ENCODE data around the gene ENTPD1.
"Not testable (repeated sequence)": the region's sequence is repeated elsewhere in the genome, so short reads cannot be mapped to it uniquely, and the experiment has no call there.

The ENTPD1 gene

DNA sequence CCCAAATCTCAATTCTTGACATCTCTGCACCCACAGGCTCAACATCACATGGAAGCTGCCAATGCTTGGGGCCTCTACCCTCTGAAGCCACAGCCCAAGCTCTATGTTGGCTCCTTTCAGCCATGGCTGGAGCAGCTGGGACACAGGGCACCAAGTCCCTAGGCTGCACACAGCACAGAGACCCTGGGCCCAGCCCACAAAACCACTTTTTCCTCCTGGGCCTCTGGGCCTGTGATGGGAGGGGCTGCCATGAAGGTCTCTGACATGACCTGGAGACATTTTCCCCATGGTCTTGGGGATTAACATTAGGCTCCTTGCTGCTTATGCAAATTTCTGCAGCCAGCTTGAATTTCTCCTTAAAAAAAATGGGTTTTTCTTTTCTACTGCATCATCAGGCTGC, 118.8 kb downstream of the ENTPD1 start:
- H3K4me3 Mint-ChIP-seq; ATAC-seq; H3K9me3 Mint-ChIP-seq; H3K4me1 Mint-ChIP-seq; DNase-seq (ENCODE audit: low spot score in 2 of 2): not testable (repeated sequence)
- Mint-ChIP-seq H3K27ac (peak overlapping the region; percentile 50), H3K36me3 (peaks cover 35% of the 10 kb centered on the region)

DNA sequence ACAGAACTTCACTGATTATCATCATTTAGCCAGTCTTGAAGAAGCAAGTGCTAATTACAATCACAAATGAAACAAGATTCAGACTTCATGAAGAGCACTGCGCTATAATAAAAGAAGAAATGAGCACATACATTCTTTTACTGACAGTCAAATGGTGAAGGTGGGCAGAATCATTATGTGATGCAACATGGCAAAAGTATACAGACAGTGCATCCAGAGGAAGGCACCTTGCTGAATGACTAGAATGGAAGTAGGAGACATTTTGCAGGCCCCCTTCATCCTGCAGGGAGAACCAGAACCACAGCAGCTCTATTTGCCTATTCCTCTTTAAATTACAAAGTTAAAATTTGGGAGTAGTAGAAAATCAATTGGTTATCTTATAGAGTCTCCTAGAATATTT, 120.8 kb downstream of the ENTPD1 start:
- Mint-ChIP-seq H3K36me3 (peaks cover 28% of the 10 kb centered on the region), H3K4me1 (no peaks in the 10 kb centered on the region), H3K9me3 (no peaks in the 10 kb centered on the region), H3K27ac (no peak overlapping the region), H3K4me3 (no peak overlapping the region)
- no peak for DNase-seq (ENCODE audit: low spot score in 2 of 2)
- ATAC-seq, result no peak

DNA sequence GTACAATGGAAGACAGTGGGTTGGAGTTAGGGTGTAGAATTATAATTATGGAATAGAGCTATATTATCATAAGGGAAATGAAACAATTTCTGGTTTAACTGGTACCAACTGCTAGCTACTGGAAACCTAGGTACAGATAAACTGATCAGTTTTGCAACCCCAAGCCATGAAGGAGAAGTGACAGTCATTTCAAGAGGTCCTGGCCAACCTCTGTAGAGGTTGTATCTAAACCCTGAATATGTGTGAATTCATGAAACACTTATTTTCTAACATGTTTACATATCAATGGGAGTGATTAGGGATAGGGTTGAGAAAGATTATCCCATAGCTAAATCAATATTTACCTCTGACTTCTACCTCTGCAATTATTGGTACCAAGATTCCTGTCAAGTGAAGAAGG, 121.9 kb downstream of the ENTPD1 start:
- DNase-seq (ENCODE audit: low spot score in 2 of 2) (no peak), ATAC-seq (peak; percentile 57)
- Mint-ChIP-seq H3K27ac (no peak overlapping the region), H3K36me3 (peaks cover 23% of the 10 kb centered on the region), H3K9me3 (no peaks in the 10 kb centered on the region), H3K4me3 (no peak overlapping the region), H3K4me1 (no peaks in the 10 kb centered on the region)

DNA sequence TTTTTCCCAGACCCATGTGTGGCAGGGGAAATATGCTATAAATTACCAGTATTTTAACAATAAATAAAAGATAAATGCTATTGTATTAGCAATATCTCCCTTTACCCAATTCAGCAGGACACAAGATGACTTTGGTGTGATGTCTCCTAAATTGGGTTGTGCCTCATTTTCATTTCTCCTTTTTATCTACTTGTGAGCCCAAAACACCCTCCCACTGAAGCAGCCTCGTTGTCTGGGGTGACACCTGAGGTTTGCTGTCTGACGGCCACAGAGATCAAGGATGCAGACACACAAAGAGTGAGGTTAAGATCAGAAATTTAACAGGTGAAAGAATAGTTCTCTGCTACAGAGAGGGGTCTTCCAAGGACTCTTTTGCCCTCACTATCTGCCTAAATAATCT, 124.7 kb downstream of the ENTPD1 start:
- H3K4me1 Mint-ChIP-seq, result no peaks in the 10 kb centered on the region
- no peaks in the 10 kb centered on the region for H3K9me3 Mint-ChIP-seq
- peaks cover 15% of the 10 kb centered on the region for H3K36me3 Mint-ChIP-seq
- ATAC-seq, result no peak
- DNase-seq (ENCODE audit: low spot score in 2 of 2), result no peak
- no peak overlapping the region for H3K4me3 Mint-ChIP-seq
- peak overlapping the region; percentile 41 for H3K27ac Mint-ChIP-seq

DNA sequence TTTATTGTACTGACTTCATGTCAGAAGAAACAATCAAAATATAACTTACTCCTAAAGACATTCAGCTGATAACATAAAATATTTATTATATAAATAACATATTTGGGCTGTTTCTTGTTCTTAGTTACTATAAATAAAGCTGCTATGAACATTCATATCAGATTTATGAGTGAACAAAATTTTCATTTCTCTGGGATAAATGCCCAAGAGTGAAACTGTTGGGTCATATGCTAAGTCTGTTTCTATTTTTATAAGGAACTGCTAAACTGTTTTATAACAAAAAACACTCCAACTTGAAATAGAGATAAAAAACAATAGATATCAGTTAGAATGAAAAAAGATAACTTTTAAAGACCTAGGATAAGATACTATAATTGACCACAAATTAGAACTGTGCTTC, 125.4 kb downstream of the ENTPD1 start:
- peaks cover 9% of the 10 kb centered on the region for H3K36me3 Mint-ChIP-seq
- H3K27ac Mint-ChIP-seq, result peak overlapping the region; percentile 41
- DNase-seq (ENCODE audit: low spot score in 2 of 2) (no peak), ATAC-seq (no peak)
- no peak overlapping the region for H3K4me3 Mint-ChIP-seq
- no peaks in the 10 kb centered on the region for H3K4me1 Mint-ChIP-seq
- H3K9me3 Mint-ChIP-seq, result no peaks in the 10 kb centered on the region

DNA sequence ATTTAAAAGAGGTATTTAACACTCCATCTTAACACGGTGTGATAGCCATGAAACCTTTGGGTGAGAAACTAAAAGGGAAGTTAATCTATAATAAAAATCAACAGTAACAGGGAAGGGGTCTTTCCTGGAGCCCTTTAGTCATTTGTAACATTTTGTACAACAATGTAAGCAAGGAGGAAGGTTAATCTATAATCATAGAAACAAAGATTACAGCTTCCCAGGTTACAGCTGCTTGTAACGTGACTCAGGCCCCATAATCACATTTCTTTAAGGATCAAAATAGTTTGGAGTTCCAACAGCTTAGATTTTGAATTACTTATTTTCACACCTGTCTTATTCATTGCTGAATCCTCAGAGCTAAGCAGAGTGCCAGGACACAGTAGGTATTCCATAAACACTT, 133.9 kb downstream of the ENTPD1 start:
- ATAC-seq, result no peak
- Mint-ChIP-seq H3K4me3 (no peak overlapping the region), H3K36me3 (peaks cover 31% of the 10 kb centered on the region)

DNA sequence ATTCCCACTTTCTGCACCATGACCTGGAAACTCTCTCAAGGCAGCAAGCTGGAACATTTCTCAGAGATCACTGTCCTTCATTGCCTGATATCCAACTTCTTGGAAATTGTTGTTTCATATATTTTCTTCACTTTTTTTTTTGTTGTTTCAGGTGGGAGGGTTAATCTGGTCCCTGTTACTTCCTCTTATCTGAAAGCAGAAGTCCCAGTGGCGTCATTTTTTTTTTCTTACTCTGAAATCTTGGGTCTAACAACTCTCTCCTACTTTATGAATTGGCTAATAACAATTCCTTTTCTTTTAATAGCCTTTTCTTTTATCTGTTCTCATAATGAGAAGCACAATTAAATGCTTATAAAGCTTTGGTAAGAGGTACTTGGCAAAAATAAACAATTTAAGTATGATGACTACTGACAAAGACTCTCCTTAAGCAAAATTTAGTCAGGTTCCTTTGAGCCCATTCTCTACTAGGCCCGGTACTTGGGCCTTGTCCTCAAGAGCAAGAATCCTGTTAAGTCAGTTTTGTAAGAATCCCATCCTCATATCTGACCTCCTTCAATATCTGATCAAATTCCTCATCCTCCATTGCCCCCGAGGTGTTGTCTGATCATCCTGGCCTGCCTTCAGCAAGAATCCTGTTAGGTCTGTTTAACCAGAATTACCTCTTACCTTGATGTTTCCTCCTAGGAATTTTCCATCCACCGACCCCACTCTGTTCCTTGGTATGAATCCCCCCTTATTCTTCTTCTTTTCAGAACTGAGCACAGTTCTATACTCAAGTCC, 140.3 kb downstream of the ENTPD1 start:
- Mint-ChIP-seq H3K27ac (peak overlapping the region; percentile 6), H3K4me1 (no peaks in the 10 kb centered on the region), H3K36me3 (peaks cover 76% of the 10 kb centered on the region), H3K9me3 (no peaks in the 10 kb centered on the region), H3K4me3 (no peak overlapping the region)
- DNase-seq (ENCODE audit: low spot score in 2 of 2) (no peak), ATAC-seq (no peak)

More for the DNA sequence above, 133.9 kb downstream of the ENTPD1 start:
- H3K9me3 Mint-ChIP-seq, result no peaks in the 10 kb centered on the region
- no peak overlapping the region for H3K27ac Mint-ChIP-seq
- no peaks in the 10 kb centered on the region for H3K4me1 Mint-ChIP-seq
- no peak for DNase-seq (ENCODE audit: low spot score in 2 of 2)

DNA sequence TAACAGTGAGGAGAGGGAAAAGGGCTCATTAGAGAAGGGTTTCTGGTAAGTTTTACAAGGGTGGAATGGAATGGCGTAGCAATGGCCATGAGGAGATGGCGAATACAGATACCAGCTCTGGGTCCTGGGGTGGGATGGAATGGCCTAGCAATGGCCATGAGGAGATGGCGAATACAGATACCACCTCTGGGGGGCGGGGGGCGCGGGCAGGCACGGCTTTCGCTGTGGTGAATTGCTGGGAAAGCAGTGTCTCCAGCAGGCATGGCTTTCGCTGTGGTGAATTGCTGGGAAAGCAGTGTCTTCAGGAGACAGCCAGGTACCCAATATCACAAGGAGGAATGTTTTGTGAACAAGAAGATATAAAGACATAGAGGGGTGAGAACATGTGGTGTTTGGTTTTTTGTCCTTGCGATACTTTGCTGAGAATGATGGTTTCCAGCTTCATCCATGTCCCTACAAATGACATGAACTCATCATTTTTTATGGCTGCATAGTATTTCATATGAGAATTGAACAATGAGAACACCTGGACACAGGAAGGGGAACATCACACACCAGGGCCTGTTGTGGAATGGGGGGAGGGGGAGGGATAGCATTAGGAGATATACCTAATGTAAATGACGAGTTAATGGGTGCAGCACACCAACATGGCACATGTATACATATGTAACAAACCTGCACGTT, 150.1 kb downstream of the ENTPD1 start:
- Mint-ChIP-seq H3K4me1 (peaks cover 20% of the 10 kb centered on the region), H3K4me3 (peak overlapping the region; percentile 84)
- not testable (repeated sequence) for H3K27ac Mint-ChIP-seq; ATAC-seq; H3K36me3 Mint-ChIP-seq; DNase-seq (ENCODE audit: low spot score in 2 of 2); H3K9me3 Mint-ChIP-seq

DNA sequence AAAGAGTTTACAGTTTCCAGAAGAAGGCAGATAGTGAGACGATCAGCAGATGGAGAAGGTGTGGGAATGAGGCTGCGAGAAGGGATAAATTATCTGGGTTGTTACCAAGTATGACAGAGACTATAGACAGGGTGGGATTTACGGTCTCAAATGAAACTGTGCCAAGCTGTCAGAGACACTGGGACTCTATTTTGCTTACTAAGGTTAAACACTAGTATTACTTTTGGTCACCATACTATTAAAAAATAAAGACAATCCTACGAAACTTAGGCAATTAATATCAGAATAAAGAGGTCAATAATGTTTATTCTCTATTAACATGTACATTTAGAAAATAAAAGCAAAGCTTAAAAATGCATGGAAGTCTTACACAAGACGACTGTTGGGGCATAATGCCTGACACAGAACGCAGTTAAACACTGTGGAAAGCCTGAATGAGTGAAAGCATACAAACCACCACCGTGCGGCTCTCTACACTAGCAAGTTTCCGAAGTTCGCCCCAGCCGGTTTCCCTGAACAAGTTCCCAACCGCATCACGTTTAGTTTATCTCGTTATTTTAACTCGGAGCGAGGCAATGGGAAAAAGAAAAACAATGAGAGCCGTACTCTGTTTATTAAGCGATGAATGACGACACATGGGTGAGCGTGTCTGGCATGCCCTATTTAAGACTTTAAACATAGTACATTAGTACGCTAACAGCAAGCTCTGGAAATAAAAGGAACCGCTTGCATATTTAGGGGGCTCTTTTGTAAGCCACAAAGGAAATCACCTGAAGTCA, 150.9 kb downstream of the ENTPD1 start:
- Mint-ChIP-seq H3K9me3 (no peaks in the 10 kb centered on the region), H3K4me3 (peak overlapping the region; percentile 84), H3K27ac (peak overlapping the region; percentile 88), H3K4me1 (peaks cover 20% of the 10 kb centered on the region), H3K36me3 (no peaks in the 10 kb centered on the region)
- DNase-seq (ENCODE audit: low spot score in 2 of 2), result peak; percentile 12 to 66
- peak; percentile 64 for ATAC-seq

DNA sequence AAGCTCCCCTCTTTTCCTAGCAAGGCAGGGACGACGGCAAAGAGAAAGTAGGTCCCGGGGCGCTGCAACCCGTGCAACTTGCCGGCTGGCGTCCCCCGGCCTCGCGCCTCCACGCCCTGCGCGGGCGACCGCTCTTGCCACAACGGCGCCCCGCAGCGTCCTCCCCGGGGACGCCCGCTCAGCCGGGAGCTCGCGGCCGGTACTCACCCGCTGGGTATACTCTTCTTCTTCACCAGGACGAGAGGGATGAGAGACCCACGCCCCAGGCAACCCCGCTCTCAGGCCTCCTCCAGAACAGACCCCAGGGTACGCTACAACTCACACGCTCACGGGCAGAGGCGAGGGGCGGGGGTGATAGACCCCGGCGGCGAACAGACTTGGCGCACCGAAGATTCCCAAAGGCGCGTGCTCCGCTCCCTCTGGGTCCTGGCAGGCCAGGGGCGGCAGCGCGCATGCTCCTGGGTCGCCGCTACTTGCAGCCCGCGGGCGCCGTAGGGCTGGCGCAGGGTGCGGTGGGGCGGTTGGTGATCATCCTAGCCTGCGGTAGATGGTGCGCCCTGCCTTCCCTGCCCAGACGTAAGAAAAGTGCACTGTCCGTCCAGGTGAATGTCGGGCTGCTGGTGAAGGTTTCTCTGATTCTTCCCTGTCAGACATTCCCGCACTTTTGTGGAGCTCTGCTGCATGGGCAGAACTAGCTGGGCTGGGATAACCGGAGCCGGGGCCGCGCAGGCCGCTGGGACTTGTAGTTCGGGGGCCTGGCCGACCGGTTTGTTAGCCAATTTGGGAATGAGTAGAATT, 151.7 kb downstream of the ENTPD1 start, which contains the start of gene CC2D2B:
Gene CC2D2B (plus strand): TSS at position 520 of the 798 bp plus-strand sequence. CDS start 3,349 bp downstream, outside the sequence.
- peak; percentile 92 for ATAC-seq
- no peaks in the 10 kb centered on the region for H3K9me3 Mint-ChIP-seq
- DNase-seq (ENCODE audit: low spot score in 2 of 2), result peak; percentile 57 to 86
- peak within 1 kb of the TSS; percentile 88 for H3K27ac Mint-ChIP-seq
- peaks cover 20% of the 10 kb centered on the region for H3K4me1 Mint-ChIP-seq
- no peaks in the 10 kb centered on the region for H3K36me3 Mint-ChIP-seq
- peak within 1 kb of the TSS; percentile 84 for H3K4me3 Mint-ChIP-seq

DNA sequence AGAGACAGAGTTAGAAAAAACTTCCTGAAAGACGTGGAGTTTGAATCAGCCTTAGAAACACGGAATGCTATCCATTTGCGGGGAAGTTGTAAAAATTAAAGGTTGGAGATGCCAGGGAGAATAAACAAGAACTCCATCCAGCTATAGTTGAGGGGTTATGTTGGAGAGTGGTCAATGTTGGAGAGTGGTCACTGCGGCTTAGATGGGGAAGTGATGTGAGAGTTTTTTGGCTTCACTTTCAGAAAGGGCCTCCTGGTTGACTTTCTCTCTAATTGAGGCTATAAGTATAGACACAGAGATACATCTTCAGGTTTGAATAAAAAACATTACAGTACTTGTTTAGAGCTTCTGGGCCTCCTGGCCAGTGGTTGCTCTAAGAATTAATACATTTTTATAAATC, 152.5 kb downstream of the ENTPD1 start:
- no peaks in the 10 kb centered on the region for H3K36me3 Mint-ChIP-seq
- DNase-seq (ENCODE audit: low spot score in 2 of 2) (no peak), ATAC-seq (no peak)
- no peaks in the 10 kb centered on the region for H3K9me3 Mint-ChIP-seq
- H3K4me1 Mint-ChIP-seq, result peaks cover 20% of the 10 kb centered on the region
- H3K4me3 Mint-ChIP-seq, result peak overlapping the region; percentile 84
- H3K27ac Mint-ChIP-seq, result no peak overlapping the region

DNA sequence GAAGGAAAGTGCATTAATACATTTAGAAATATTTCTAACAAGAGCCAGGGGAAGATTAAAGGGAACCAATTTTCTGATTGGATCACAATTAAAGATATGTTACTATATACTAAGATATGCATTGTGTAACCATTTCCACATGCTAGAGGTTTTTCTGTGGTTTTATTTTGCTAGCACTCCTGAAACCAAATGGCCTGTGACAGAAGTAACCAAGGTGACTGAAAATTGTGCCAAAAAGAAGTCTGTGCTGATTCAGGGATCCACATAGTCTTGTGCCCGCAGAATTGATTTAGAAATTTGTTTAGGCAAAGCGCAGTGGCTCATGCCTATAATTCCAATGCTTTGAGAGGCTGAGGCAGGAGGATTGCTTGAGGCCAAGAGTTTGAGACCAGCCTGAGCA, 153.6 kb downstream of the ENTPD1 start:
- no peak for ATAC-seq
- Mint-ChIP-seq H3K36me3 (no peaks in the 10 kb centered on the region), H3K27ac (no peak overlapping the region), H3K9me3 (no peaks in the 10 kb centered on the region), H3K4me1 (peaks cover 20% of the 10 kb centered on the region), H3K4me3 (no peak overlapping the region)
- DNase-seq (ENCODE audit: low spot score in 2 of 2), result no peak

DNA sequence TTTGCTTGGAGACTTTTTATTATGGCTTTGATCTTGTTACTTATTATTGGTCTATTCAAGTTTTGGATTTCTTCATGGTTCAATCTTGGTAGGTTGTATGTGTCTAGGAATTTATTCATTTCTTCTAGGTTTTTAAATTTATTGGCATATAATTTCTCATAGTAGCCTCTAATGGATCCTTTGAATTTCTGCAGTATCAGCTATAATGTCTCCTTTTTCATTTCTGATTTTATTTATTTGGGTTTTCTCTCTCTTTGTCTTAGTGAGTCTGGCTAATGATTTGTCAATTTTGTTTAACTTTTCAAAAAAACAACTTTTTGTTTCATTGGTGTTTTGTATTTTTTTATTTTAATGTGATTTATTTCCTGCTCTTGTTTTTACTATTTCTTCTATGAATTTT, 160.1 kb downstream of the ENTPD1 start:
- H3K36me3 Mint-ChIP-seq; H3K9me3 Mint-ChIP-seq; DNase-seq (ENCODE audit: low spot score in 2 of 2); ATAC-seq; H3K27ac Mint-ChIP-seq; H3K4me1 Mint-ChIP-seq; H3K4me3 Mint-ChIP-seq: not testable (repeated sequence)
